Measurements from ENCODE around the gene RNF212B. TPM values are rescaled to one million over a fixed set of nuclear protein-coding genes. Genes with fewer than 3 reads are reported as not detected.
"Not testable (repeated sequence)": the region's sequence is repeated elsewhere in the genome, so short reads cannot be mapped to it uniquely, and the experiment has no call there.

Gene RNF212B
- total RNA-seq, 1 experiment from 2014 or later, result not detected

- no peak for ATAC-seq
- in situ Hi-C loops (cut with HindIII; ENCODE audit: low pct_unique_long_range_greater_than_20kb, low sequenced_read_pairs), result no loop called here
- POLR2A ChIA-PET, result no interaction called here
- DNase-seq (ENCODE audit: low read depth, low spot score), result no peak
- CTCF ChIA-PET, result no interaction called here
- Histone ChIP-seq H3K4me3 (ENCODE audit: low read depth in 2 of 2, low read length in 2 of 2) (no peak overlapping the region), H3K9me3 (ENCODE audit: control insufficient read depth, insufficient read depth, low read depth, low read length) (no peaks in the 10 kb centered on the region), H3K27me3 (ENCODE audit: control insufficient read depth, insufficient read depth, low read length) (peaks cover 3% of the 10 kb centered on the region; the same call in 1 of the 2 replicates), H3K36me3 (ENCODE audit: control insufficient read depth, insufficient read depth, low read length) (no peaks in the 10 kb centered on the region), H3K27ac (ENCODE audit: low read length) (no peak overlapping the region), H3K4me1 (ENCODE audit: control insufficient read depth, insufficient read depth, low read length) (no peaks in the 10 kb centered on the region)
- intact Hi-C loops (cut with micrococcal nuclease; ENCODE audit: unreplicated experiment), result no loop called here
- no TSS peak for BruUV-seq (replicated peaks)
- TF ChIP-seq SIN3A (IDR thresholded peaks at IDR 0.05; ENCODE audit: borderline replicate concordance, insufficient read depth, low read depth, low read length) (no peak), CTCF (IDR thresholded peaks at IDR 0.05) (no peak), POLR2AphosphoS5 (IDR thresholded peaks at IDR 0.05; ENCODE audit: low read depth, low read length) (no peak), REST (IDR thresholded peaks at IDR 0.05; ENCODE audit: insufficient read depth in 1 of 2, low read depth in 2 of 2, low read length in 1 of 2) (no peak), TCF7L2 (IDR thresholded peaks at IDR 0.05; ENCODE audit: low read depth, low read length) (no peak)
Measured at GRCh38 chr14:23240661-23241060, 2.9 kb downstream of the RNF212B start.

GRCh38 chr14:23241061-23241715, 3.5 kb downstream of the RNF212B start:
- DNase-seq (ENCODE audit: low read depth, low spot score); ATAC-seq; H3K4me1 ChIP-seq (ENCODE audit: control insufficient read depth, insufficient read depth, low read length); H3K27ac ChIP-seq (ENCODE audit: low read length); H3K4me3 ChIP-seq (ENCODE audit: low read depth in 2 of 2, low read length in 2 of 2); BruUV-seq (replicated peaks); POLR2A ChIA-PET; H3K9me3 ChIP-seq (ENCODE audit: control insufficient read depth, insufficient read depth, low read depth, low read length); H3K27me3 ChIP-seq (ENCODE audit: control insufficient read depth, insufficient read depth, low read length); intact Hi-C loops (cut with micrococcal nuclease; ENCODE audit: unreplicated experiment); H3K36me3 ChIP-seq (ENCODE audit: control insufficient read depth, insufficient read depth, low read length); in situ Hi-C loops (cut with HindIII; ENCODE audit: low pct_unique_long_range_greater_than_20kb, low sequenced_read_pairs): not testable (repeated sequence)
- CTCF ChIA-PET, result interaction anchor here (0.7 kb wide), 1 partner anchor 124 kb away, joined by 7 read pairs; no protein-coding TSS in a partner anchor

GRCh38 chr14:23242076-23242475, 4.3 kb downstream of the RNF212B start:
- H3K27me3 ChIP-seq (ENCODE audit: control insufficient read depth, insufficient read depth, low read length), result peaks cover 3% of the 10 kb centered on the region; the same call in 1 of the 2 replicates
- intact Hi-C loops (cut with micrococcal nuclease; ENCODE audit: unreplicated experiment) (no loop called here), in situ Hi-C loops (cut with HindIII; ENCODE audit: low pct_unique_long_range_greater_than_20kb, low sequenced_read_pairs) (no loop called here)

More at GRCh38 chr14:23242076-23242475, 4.3 kb downstream of the RNF212B start:
- H3K36me3 ChIP-seq (ENCODE audit: control insufficient read depth, insufficient read depth, low read length), result no peaks in the 10 kb centered on the region
- TF ChIP-seq POLR2AphosphoS5 (IDR thresholded peaks at IDR 0.05; ENCODE audit: low read depth, low read length), result no peak
- no peak for TF ChIP-seq CTCF (IDR thresholded peaks at IDR 0.05)
- no peak for TF ChIP-seq SIN3A (IDR thresholded peaks at IDR 0.05; ENCODE audit: borderline replicate concordance, insufficient read depth, low read depth, low read length)
- TF ChIP-seq TCF7L2 (IDR thresholded peaks at IDR 0.05; ENCODE audit: low read depth, low read length), result no peak
- no peak for TF ChIP-seq REST (IDR thresholded peaks at IDR 0.05; ENCODE audit: insufficient read depth in 1 of 2, low read depth in 2 of 2, low read length in 1 of 2)
- ATAC-seq (no peak), DNase-seq (ENCODE audit: low read depth, low spot score) (no peak)
- no peak overlapping the region for H3K27ac ChIP-seq (ENCODE audit: low read length)
- H3K4me1 ChIP-seq (ENCODE audit: control insufficient read depth, insufficient read depth, low read length), result no peaks in the 10 kb centered on the region
- ChIA-PET CTCF (interaction anchor here (0.7 kb wide), 1 partner anchor 123 kb away, joined by 7 read pairs; no protein-coding TSS in a partner anchor), POLR2A (interaction anchor here (0.7 kb wide), 1 partner anchor 620 kb away, joined by 11 read pairs; no protein-coding TSS in a partner anchor)
- H3K9me3 ChIP-seq (ENCODE audit: control insufficient read depth, insufficient read depth, low read depth, low read length), result no peaks in the 10 kb centered on the region
- BruUV-seq (replicated peaks), result no TSS peak
- no peak overlapping the region for H3K4me3 ChIP-seq (ENCODE audit: low read depth in 2 of 2, low read length in 2 of 2)

Measured in Panc1 (cell line).